HepG2 (cell line): Measurements from ENCODE around the gene STXBP4. TPM values are rescaled to one million over a fixed set of nuclear protein-coding genes. Genes with fewer than 3 reads are reported as not detected.
A peak's percentile ranks its signal among the peaks of the same experiment; 100 is the strongest.

Experiments used
- BRCA1 ChIP-seq: sonication (generic); formaldehyde crosslinking; IDR thresholded peaks from 2 replicates; pipeline ENCODE4 v1.4.0; 2020; ENCODE audit warnings: missing genetic modification reagents
- CBFB ChIP-seq: sonication (generic); formaldehyde crosslinking; IDR thresholded peaks from 2 replicates; pipeline ENCODE4 v1.4.0; 2020; ENCODE audit warnings: missing genetic modification reagents
- CREM ChIP-seq, 2 experiments: sonication (generic) in 1 of 2; formaldehyde crosslinking in 1 of 2; IDR thresholded peaks; 2 replicates each; pipeline versions ENCODE4 v1.4.0 to v1.6.1; 2016 to 2020; ENCODE audit warnings: antibody characterized with exemption in 1 of 2, mild to moderate bottlenecking in 1 of 2, missing genetic modification reagents in 1 of 2
- HINFP ChIP-seq: sonication (generic); formaldehyde crosslinking; IDR thresholded peaks from 2 replicates; pipeline ENCODE4 v1.4.0; 2020; ENCODE audit warnings: low read depth, mild to moderate bottlenecking, missing genetic modification reagents
- HMGA1 ChIP-seq: sonication (generic); formaldehyde crosslinking; conservative IDR thresholded peaks from 2 replicates; pipeline ENCODE4 v1.4.0; 2020; ENCODE audit warnings: missing genetic modification reagents
- KMT2A ChIP-seq: sonication (generic); formaldehyde crosslinking; IDR thresholded peaks from 2 replicates; pipeline ENCODE4 v1.4.0; 2020; ENCODE audit warnings: missing genetic modification reagents
- MBNL3 ChIP-seq: fragments of 250-450 bp; sonication (Bioruptor Pico); conservative IDR thresholded peaks from 2 replicates; pipeline ENCODE4 v1.8.0; 2022; ENCODE audit warnings: mild to moderate bottlenecking, inconsistent platforms
- MLLT10 ChIP-seq: sonication (generic); formaldehyde crosslinking; IDR thresholded peaks from 2 replicates; pipeline ENCODE4 v1.4.0; 2020; ENCODE audit warnings: missing genetic modification reagents
- NR2C2 ChIP-seq: sonication (generic); formaldehyde crosslinking; IDR thresholded peaks from 2 replicates; pipeline ENCODE4 v1.4.0; 2020; ENCODE audit warnings: missing genetic modification reagents, mild to moderate bottlenecking, moderate library complexity, borderline replicate concordance
- POLR2AphosphoS5 ChIP-seq: IDR thresholded peaks from 2 replicates; pipeline ENCODE4 v1.6.1; 2012; ENCODE audit warnings: low read depth, low read length
- RFXAP ChIP-seq: sonication (generic); formaldehyde crosslinking; IDR thresholded peaks from 2 replicates; pipeline ENCODE4 v1.4.0; 2020; ENCODE audit warnings: missing genetic modification reagents, borderline replicate concordance
- SIX1 ChIP-seq: sonication (generic); formaldehyde crosslinking; IDR thresholded peaks from 2 replicates; pipeline ENCODE4 v1.4.0; 2020; ENCODE audit warnings: missing genetic modification reagents, borderline replicate concordance
- SNAPC2 ChIP-seq: sonication (generic); formaldehyde crosslinking; IDR thresholded peaks from 2 replicates; pipeline ENCODE4 v1.8.1; 2022; ENCODE audit warnings: mild to moderate bottlenecking, missing genetic modification reagents
- STAG1 ChIP-seq: sonication (generic); formaldehyde crosslinking; IDR thresholded peaks from 2 replicates; pipeline ENCODE4 v1.4.0; 2020; ENCODE audit warnings: missing genetic modification reagents
- USF2 ChIP-seq, 2 experiments: sonication (generic) in 1 of 2; formaldehyde crosslinking in 1 of 2; IDR thresholded peaks; 2 replicates each; pipeline versions ENCODE4 v1.5.1 to v1.6.1; 2011 to 2020; ENCODE audit warnings: borderline replicate concordance in 1 of 2, low read depth in 1 of 2, low read length in 1 of 2, mild to moderate bottlenecking in 1 of 2, missing genetic modification reagents in 1 of 2, moderate library complexity in 1 of 2
- ZBTB39 ChIP-seq: sonication (generic); formaldehyde crosslinking; IDR thresholded peaks from 2 replicates; pipeline ENCODE4 v1.5.0; 2020; ENCODE audit warnings: missing genetic modification reagents
- ZBTB43 ChIP-seq: sonication (generic); formaldehyde crosslinking; conservative IDR thresholded peaks from 2 replicates; pipeline ENCODE4 v1.4.0; 2020; ENCODE audit warnings: missing genetic modification reagents
- ZFP36L1 ChIP-seq: sonication (generic); formaldehyde crosslinking; IDR thresholded peaks from 2 replicates; pipeline ENCODE4 v1.8.0; 2022; ENCODE audit warnings: mild to moderate bottlenecking, missing genetic modification reagents, moderate library complexity
- ZFP36L2 ChIP-seq: sonication (generic); formaldehyde crosslinking; IDR thresholded peaks from 2 replicates; pipeline ENCODE4 v1.4.0; 2020; ENCODE audit warnings: missing genetic modification reagents
- ZKSCAN5 ChIP-seq: sonication (generic); formaldehyde crosslinking; IDR thresholded peaks from 2 replicates; pipeline ENCODE4 v1.5.1; 2020; ENCODE audit warnings: mild to moderate bottlenecking, missing genetic modification reagents
- ZNF10 ChIP-seq: sonication (generic); formaldehyde crosslinking; IDR thresholded peaks from 2 replicates; pipeline ENCODE4 v1.4.0; 2020; ENCODE audit warnings: mild to moderate bottlenecking, low read depth, missing genetic modification reagents, borderline replicate concordance
- ZNF556 ChIP-seq: sonication (generic); formaldehyde crosslinking; IDR thresholded peaks from 2 replicates; pipeline ENCODE4 v1.4.0; 2020; ENCODE audit warnings: mild to moderate bottlenecking, missing genetic modification reagents, borderline replicate concordance
- ZNF567 ChIP-seq: sonication (generic); formaldehyde crosslinking; IDR thresholded peaks from 2 replicates; pipeline ENCODE4 v1.8.1; 2023; ENCODE audit warnings: mild to moderate bottlenecking, missing genetic modification reagents, borderline replicate concordance
- polyA plus RNA-seq, 8 experiments: library from polyadenylated mRNA; depleted of rRNA in 3 of 8; stranded (reverse) in 7 of 8; unstranded in 1 of 8; fragments of >200 nt; fragmentation: Illumina TruSeq in 4 of 8; extraction: Trizol in 4 of 8; gene quantifications; 2 replicates each; pipeline versions ENCODE4 v1.2.1 to v1.2.3, GENCODE V29; 2011 to 2016; ENCODE audit warnings: low read depth in 4 of 8, missing spikeins in 1 of 8, mixed read lengths in 1 of 8; ENCODE audit not compliant: insufficient read depth in 1 of 8
- total RNA-seq, 5 experiments: library from RNA; depleted of rRNA; stranded (reverse); fragments of >200 nt; fragmentation: Illumina TruSeq; extraction: Trizol; gene quantifications; 2 replicates each; pipeline ENCODE4 v1.2.3, GENCODE V29; 2016; ENCODE audit warnings: low read depth in 1 of 5

STXBP4 gene
- total and polyA plus RNA-seq, 2 of the 13 experiments (the other 11 are each of a cell fraction or from before 2014, with no cell fraction given) = 8.5 to 36.1 TPM

GRCh38 chr17:54967621-54968261 is 824 bp upstream of the STXBP4 start (continued):
- no peak for TF ChIP-seq USF2 (IDR thresholded peaks at IDR 0.05; ENCODE audit: low read depth, low read length)
- TF ChIP-seq USF2 (CRISPR knock-in tag; IDR thresholded peaks at IDR 0.05; ENCODE audit: borderline replicate concordance) = no peak
- 0 out of 2 replicates have a peak, but pooled peaks have one; percentile 55 for TF ChIP-seq HINFP
- no peak for TF ChIP-seq ZFP36L2 (CRISPR knock-in tag)
- no peak for TF ChIP-seq ZBTB39 (CRISPR knock-in tag)
- no peak for TF ChIP-seq CREM (IDR thresholded peaks at IDR 0.05)
- TF ChIP-seq CREM (CRISPR knock-in tag; IDR thresholded peaks at IDR 0.05) = no peak
- no peak for TF ChIP-seq RFXAP
- TF ChIP-seq KMT2A (CRISPR knock-in tag) = no peak
- TF ChIP-seq CBFB = no peak
- TF ChIP-seq ZNF567 (CRISPR knock-in tag) = no peak
- no peak for TF ChIP-seq SIX1 (CRISPR knock-in tag)
- TF ChIP-seq ZNF10 (CRISPR knock-in tag) = no peak
- no peak for TF ChIP-seq MLLT10 (CRISPR knock-in tag)
- no peak for TF ChIP-seq BRCA1 (CRISPR knock-in tag)
- TF ChIP-seq SNAPC2 (CRISPR knock-in tag) = no peak
- TF ChIP-seq MBNL3 (CRISPR knock-in tag) = no peak
- TF ChIP-seq HMGA1 (CRISPR knock-in tag) = no peak
- peak; percentile 41; the same call in 1 of the 2 replicates for TF ChIP-seq ZBTB43 (CRISPR knock-in tag)
- TF ChIP-seq POLR2AphosphoS5 = peak; percentile 76
- TF ChIP-seq NR2C2 = peak; percentile 61; the same call in 1 of the 2 replicates
- TF ChIP-seq ZFP36L1 (CRISPR knock-in tag) = peak; percentile 5; the same call in 1 of the 2 replicates
- TF ChIP-seq ZNF556 = 0 out of 2 replicates have a peak, but pooled peaks have one; percentile 30
- TF ChIP-seq ZKSCAN5 (CRISPR knock-in tag) = no peak
- TF ChIP-seq STAG1 = no peak
